HepG2 (cell line): ENCODE results near the gene NFATC3.

Source experiments
- HOXD1 ChIP-seq: sonication (generic); formaldehyde crosslinking; IDR thresholded peaks from 2 replicates; pipeline ENCODE4 v1.5.0; 2020; ENCODE audit warnings: missing genetic modification reagents
- JUND ChIP-seq: sonication (generic); formaldehyde crosslinking; IDR thresholded peaks from 2 replicates; pipeline ENCODE4 v1.8.0; 2022; ENCODE audit warnings: mild to moderate bottlenecking, missing genetic modification reagents
- SP1 ChIP-seq, 2 experiments: fragments of 450-650 bp in 1 of 2; sonication (generic) in 1 of 2; formaldehyde crosslinking in 1 of 2; IDR thresholded peaks; 2 replicates each; pipeline versions ENCODE4 v1.4.0 to v1.6.1; 2016 to 2020; ENCODE audit warnings: missing genetic modification reagents in 1 of 2
- STAT5B ChIP-seq: sonication (generic); formaldehyde crosslinking; IDR thresholded peaks from 2 replicates; pipeline ENCODE4 v1.4.0; 2020; ENCODE audit warnings: missing genetic modification reagents
- ZNF12 ChIP-seq: sonication (generic); formaldehyde crosslinking; IDR thresholded peaks from 2 replicates; pipeline ENCODE4 v1.5.0; 2020; ENCODE audit warnings: missing genetic modification reagents
- TF ChIP-seq, protein P1 (sequence below), 2 experiments: IDR thresholded peaks; 2 replicates each; pipeline ENCODE4 v1.6.1; 2011 to 2012; ENCODE audit warnings: low read length in 2 of 2, borderline replicate concordance in 1 of 2, low read depth in 1 of 2, mild to moderate bottlenecking in 1 of 2, moderate library complexity in 1 of 2
- TF ChIP-seq, protein P2 (sequence below): sonication (generic); formaldehyde crosslinking; IDR thresholded peaks from 2 replicates; pipeline ENCODE4 v1.5.1; 2020; ENCODE audit warnings: mild to moderate bottlenecking, moderate library complexity, missing genetic modification reagents

DNA sequence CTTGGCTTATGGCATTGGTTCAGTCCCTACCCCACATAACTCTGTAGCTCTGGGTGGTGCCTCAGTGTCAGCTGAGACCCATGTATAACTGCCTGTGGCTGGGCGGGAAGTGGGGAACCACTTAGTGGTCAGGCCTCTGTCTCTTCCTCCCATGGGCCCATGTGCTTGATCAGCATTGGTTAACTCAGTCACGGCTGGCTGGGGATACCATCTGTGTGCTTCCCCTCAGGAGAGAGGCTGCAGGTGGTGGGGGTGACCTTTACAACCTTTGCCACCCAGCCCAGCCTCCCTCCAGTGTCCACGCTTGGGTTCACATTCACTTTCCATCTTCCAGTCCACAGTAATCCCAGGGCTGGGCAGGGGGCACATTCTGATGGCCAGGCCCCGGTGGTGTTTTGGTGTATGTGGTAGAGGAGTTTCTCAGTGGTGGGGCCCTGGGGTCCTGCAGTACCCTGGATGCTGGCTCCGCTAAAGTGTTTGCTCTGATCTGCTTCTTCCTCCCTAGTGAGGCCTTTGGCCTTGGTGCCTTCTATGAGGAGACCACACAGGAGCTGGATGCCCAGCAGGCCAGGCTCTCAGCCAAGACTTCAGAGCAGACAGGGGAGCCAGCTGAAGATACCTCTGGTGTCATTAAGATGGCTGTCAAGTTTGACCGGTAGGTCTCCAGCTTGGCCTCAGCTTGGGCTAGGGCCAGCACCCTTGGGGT lies 10.2 kb upstream of the NFATC3 start:
- TF ChIP-seq ZNF12 (CRISPR knock-in tag) (no peak), JUND (no peak), HOXD1 (CRISPR knock-in tag) (no peak), STAT5B (CRISPR knock-in tag) (no peak), SP1 (IDR thresholded peaks at IDR 0.05) (no peak), SP1 (CRISPR knock-in tag; IDR thresholded peaks at IDR 0.05) (no peak)
- TF ChIP-seq, protein P1, sequence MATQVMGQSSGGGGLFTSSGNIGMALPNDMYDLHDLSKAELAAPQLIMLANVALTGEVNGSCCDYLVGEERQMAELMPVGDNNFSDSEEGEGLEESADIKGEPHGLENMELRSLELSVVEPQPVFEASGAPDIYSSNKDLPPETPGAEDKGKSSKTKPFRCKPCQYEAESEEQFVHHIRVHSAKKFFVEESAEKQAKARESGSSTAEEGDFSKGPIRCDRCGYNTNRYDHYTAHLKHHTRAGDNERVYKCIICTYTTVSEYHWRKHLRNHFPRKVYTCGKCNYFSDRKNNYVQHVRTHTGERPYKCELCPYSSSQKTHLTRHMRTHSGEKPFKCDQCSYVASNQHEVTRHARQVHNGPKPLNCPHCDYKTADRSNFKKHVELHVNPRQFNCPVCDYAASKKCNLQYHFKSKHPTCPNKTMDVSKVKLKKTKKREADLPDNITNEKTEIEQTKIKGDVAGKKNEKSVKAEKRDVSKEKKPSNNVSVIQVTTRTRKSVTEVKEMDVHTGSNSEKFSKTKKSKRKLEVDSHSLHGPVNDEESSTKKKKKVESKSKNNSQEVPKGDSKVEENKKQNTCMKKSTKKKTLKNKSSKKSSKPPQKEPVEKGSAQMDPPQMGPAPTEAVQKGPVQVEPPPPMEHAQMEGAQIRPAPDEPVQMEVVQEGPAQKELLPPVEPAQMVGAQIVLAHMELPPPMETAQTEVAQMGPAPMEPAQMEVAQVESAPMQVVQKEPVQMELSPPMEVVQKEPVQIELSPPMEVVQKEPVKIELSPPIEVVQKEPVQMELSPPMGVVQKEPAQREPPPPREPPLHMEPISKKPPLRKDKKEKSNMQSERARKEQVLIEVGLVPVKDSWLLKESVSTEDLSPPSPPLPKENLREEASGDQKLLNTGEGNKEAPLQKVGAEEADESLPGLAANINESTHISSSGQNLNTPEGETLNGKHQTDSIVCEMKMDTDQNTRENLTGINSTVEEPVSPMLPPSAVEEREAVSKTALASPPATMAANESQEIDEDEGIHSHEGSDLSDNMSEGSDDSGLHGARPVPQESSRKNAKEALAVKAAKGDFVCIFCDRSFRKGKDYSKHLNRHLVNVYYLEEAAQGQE (IDR thresholded peaks at IDR 0.05; ENCODE audit: borderline replicate concordance in 1 of 2, low read depth in 1 of 2, low read length in 2 of 2): no peak
- TF ChIP-seq, protein P2, sequence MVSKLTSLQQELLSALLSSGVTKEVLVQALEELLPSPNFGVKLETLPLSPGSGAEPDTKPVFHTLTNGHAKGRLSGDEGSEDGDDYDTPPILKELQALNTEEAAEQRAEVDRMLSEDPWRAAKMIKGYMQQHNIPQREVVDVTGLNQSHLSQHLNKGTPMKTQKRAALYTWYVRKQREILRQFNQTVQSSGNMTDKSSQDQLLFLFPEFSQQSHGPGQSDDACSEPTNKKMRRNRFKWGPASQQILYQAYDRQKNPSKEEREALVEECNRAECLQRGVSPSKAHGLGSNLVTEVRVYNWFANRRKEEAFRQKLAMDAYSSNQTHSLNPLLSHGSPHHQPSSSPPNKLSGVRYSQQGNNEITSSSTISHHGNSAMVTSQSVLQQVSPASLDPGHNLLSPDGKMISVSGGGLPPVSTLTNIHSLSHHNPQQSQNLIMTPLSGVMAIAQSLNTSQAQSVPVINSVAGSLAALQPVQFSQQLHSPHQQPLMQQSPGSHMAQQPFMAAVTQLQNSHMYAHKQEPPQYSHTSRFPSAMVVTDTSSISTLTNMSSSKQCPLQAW: no peak
